NB4 (cell line): ENCODE measurements around the gene BMF.

ENCODE experiments used
- DNase-seq: peaks from one replicate; pipeline ENCODE4 v3.0.0; 2010; ENCODE audit warnings: low read depth
- H3K4me3 ChIP-seq: one replicate; pipeline ENCODE4 v1.5.1; 2011; ENCODE audit warnings: mild to moderate bottlenecking, low read depth, low read length, moderate library complexity
- CTCF ChIP-seq: IDR thresholded peaks from one replicate; pipeline ENCODE4 v1.5.1; 2012; ENCODE audit warnings: low read depth, low read length
- MAX ChIP-seq: IDR thresholded peaks from 2 replicates; pipeline ENCODE4 v1.6.1; 2011; ENCODE audit warnings: low read depth, low read length
- MYC ChIP-seq: IDR thresholded peaks from 2 replicates; pipeline ENCODE4 v1.6.1; 2011; ENCODE audit warnings: low read depth, low read length
- POLR2A ChIP-seq: IDR thresholded peaks from 2 replicates; pipeline ENCODE4 v1.6.1; 2011; ENCODE audit warnings: mild to moderate bottlenecking; ENCODE audit not compliant: insufficient read length; ENCODE audit errors: extremely low read depth

Gene BMF

GRCh38 chr15:40100123-40100946 lies 8.3 kb downstream of the BMF start:
- H3K4me3 ChIP-seq, result no peak overlapping the region
- TF ChIP-seq MYC (no peak; the same call in 1 of the 2 replicates), CTCF (no peak), MAX (peak; percentile 59), POLR2A (no peak)
- DNase-seq, result peak; percentile 75

- H3K4me3 ChIP-seq, result peak overlapping the region; percentile 42
- TF ChIP-seq POLR2A, result peak; percentile 54
- TF ChIP-seq CTCF, result no peak
- peak; percentile 89 for TF ChIP-seq MYC
- peak; percentile 76 for TF ChIP-seq MAX
- DNase-seq, result peak; percentile 97
Measured at GRCh38 chr15:40098489-40099261, 10.0 kb downstream of the BMF start.

GRCh38 chr15:40097968-40098476 lies 10.7 kb downstream of the BMF start:
- TF ChIP-seq POLR2A (peak; percentile 32), MAX (no peak), CTCF (no peak), MYC (no peak)
- peak; percentile 84 for DNase-seq
- peak overlapping the region; percentile 42 for H3K4me3 ChIP-seq

- TF ChIP-seq CTCF (no peak), MAX (no peak), MYC (no peak), POLR2A (no peak)
Measured at GRCh38 chr15:40097096-40097967, 11.3 kb downstream of the BMF start.

GRCh38 chr15:40096094-40096891 lies 12.4 kb downstream of the BMF start:
- no peak for TF ChIP-seq MAX
- no peak for TF ChIP-seq MYC
- TF ChIP-seq CTCF, result no peak
- TF ChIP-seq POLR2A, result no peak
- DNase-seq, result no peak

More at GRCh38 chr15:40097096-40097967, 11.3 kb downstream of the BMF start:
- peak; percentile 38 for DNase-seq
- H3K4me3 ChIP-seq, result no peak overlapping the region

More at GRCh38 chr15:40096094-40096891, 12.4 kb downstream of the BMF start:
- H3K4me3 ChIP-seq, result no peak overlapping the region
